BJ (cell line): ENCODE results near the gene RYR1. TPM values are rescaled to one million over a fixed set of nuclear protein-coding genes. Genes with fewer than 3 reads are reported as not detected.
A peak's percentile ranks its signal among the peaks of the same experiment; 100 is the strongest.
"Not testable (repeated sequence)": the region's sequence is repeated elsewhere in the genome, so short reads cannot be mapped to it uniquely, and the experiment has no call there.

Experiments
- CTCF ChIA-PET: fragments of 350-600 bp; formaldehyde crosslinking; extraction: SDS; loops from one replicate; lab custom pipeline; 2021; ENCODE audit warnings: antibody characterized with exemption, inconsistent platforms; lab: Yijun Ruan, JAX
- POLR2A ChIA-PET: fragments of 300-600 bp; sonication (Branson Sonifier 250); formaldehyde crosslinking; extraction: SDS; loops from one replicate; lab custom pipeline; 2021; ENCODE audit warnings: antibody characterized with exemption; lab: Charles Lee
- DNase-seq: peaks from one replicate; pipeline ENCODE4 v3.0.0-alpha.2; 2011; ENCODE audit warnings: low read depth
- H3K27me3 ChIP-seq: 2 replicates; pipeline ENCODE4 v1.6.0; 2011; ENCODE audit warnings: low read length; ENCODE audit not compliant: control insufficient read depth, insufficient read depth
- H3K36me3 ChIP-seq: 2 replicates; pipeline ENCODE4 v1.5.1; 2011; ENCODE audit warnings: low read length; ENCODE audit not compliant: control insufficient read depth, insufficient read depth
- H3K4me3 ChIP-seq: 2 replicates; pipeline ENCODE4 v1.5.1; 2011; ENCODE audit warnings: low read depth, mild to moderate bottlenecking, control low read depth, low read length
- CTCF ChIP-seq: IDR thresholded peaks from 2 replicates; pipeline ENCODE4 v1.5.1; 2011; ENCODE audit warnings: low read depth, mild to moderate bottlenecking, control low read depth, inconsistent platforms, low read length, moderate library complexity; ENCODE audit not compliant: insufficient read depth
- polyA plus RNA-seq: library from polyadenylated mRNA; depleted of rRNA; stranded (reverse); fragments of >200 nt; gene quantifications from 2 replicates; pipeline ENCODE4 v1.2.3, GENCODE V29; 2011

RYR1 gene
- polyA plus RNA-seq, 1 experiment = 0.04 TPM

- H3K27me3 ChIP-seq = no peaks in the 10 kb centered on the region
- no peak for DNase-seq
- no peak for TF ChIP-seq CTCF
- H3K36me3 ChIP-seq = peaks cover 31% of the 10 kb centered on the region
- ChIA-PET CTCF (interaction anchor here (1.8 to 2.2 kb wide), 2 partner anchors 10 to 223 kb away, joined by 6 to 8 read pairs; partner anchors contain the start of gene FAM98C), POLR2A (no interaction called here)
- H3K4me3 ChIP-seq = no peak overlapping the region
These were observed 192.9 kb downstream of the RYR1 start for GRCh38 chr19:38626401-38626800.

DNA sequence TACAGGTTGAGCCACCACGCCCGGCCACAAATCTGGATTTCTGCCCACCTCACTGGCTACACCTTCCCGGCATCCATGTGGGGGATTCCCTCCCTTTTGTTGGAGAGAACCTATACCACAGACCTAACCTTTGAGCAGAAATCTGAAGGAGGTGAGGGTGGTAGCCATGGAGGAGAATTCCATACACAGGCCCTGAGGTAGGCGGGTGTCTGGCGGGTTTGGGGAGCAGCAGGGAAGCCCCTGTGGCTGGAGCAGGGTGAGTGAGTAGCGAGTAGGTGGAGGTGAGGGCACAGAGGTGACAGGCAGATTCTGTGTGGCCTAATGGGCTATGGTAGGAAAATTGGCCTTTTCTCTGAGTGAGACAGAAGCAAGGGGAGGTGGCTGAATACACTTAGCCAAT is 196.1 kb downstream of the RYR1 start:
- no peak for TF ChIP-seq CTCF
- peaks cover 23% of the 10 kb centered on the region for H3K36me3 ChIP-seq
- DNase-seq = no peak
- no peak overlapping the region for H3K4me3 ChIP-seq
- ChIA-PET POLR2A (no interaction called here), CTCF (interaction anchor here (0.8 kb wide), 1 partner anchor 10 kb away, joined by 3 read pairs; no protein-coding TSS in a partner anchor)
- H3K27me3 ChIP-seq = no peaks in the 10 kb centered on the region

GRCh38 chr19:38631301-38631700 is 197.8 kb downstream of the RYR1 start:
- peaks cover 22% of the 10 kb centered on the region for H3K36me3 ChIP-seq
- CTCF ChIA-PET, H3K27me3 ChIP-seq, H3K4me3 ChIP-seq, POLR2A ChIA-PET, DNase-seq: not testable (repeated sequence)

DNA sequence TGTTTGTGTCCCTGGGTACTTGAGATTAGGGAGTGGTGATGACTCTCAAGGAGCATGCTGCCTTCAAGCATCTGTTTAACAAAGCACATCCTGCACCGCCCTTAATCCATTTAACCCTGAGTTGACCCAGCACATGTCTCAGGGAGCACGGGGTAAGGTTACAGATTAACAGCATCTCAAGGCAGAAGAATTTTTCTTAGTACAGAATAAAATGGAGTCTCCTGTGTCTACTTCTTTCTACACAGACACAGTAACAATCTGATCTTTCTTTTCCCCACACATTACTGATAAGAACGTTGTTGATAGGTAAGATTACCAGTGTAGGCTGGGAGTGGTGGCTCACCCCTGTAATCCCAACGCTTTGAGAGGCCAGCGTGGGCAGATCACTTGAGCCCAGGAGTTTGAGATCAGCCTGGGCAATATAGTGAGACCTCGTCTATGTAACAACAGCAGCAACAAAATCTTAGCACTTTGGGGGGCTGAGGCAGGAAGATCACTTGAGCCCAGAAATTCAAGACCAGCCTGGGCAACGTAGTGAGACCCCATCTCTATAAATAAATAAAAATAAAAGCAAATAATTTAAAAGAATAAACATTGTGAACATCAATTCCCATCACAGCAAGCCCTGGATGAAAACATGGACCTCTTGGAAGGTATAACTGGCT is 198.5 kb downstream of the RYR1 start:
- H3K4me3 ChIP-seq, DNase-seq, POLR2A ChIA-PET, H3K27me3 ChIP-seq: not testable (repeated sequence)
- peaks cover 21% of the 10 kb centered on the region for H3K36me3 ChIP-seq
- CTCF ChIA-PET = interaction anchor here (1.1 to 6.8 kb wide), 2 partner anchors 14 to 229 kb away, joined by 3 to 47 read pairs; partner anchors contain the start of gene FAM98C

GRCh38 chr19:38632476-38633213 is 199.2 kb downstream of the RYR1 start:
- no peak for DNase-seq
- no peak for TF ChIP-seq CTCF
- H3K4me3 ChIP-seq = no peak overlapping the region
- ChIA-PET POLR2A (no interaction called here), CTCF (interaction anchor here (1.1 to 6.8 kb wide), 4 partner anchors 14 to 229 kb away, joined by 3 to 47 read pairs (median 6); partner anchors contain the start of genes EIF3K and FAM98C)
- H3K36me3 ChIP-seq = peaks cover 20% of the 10 kb centered on the region
- no peaks in the 10 kb centered on the region for H3K27me3 ChIP-seq

GRCh38 chr19:38634757-38635482 is 201.4 kb downstream of the RYR1 start:
- no peaks in the 10 kb centered on the region for H3K27me3 ChIP-seq
- TF ChIP-seq CTCF = peak; percentile 94
- POLR2A ChIA-PET = interaction anchor here (0.7 kb wide), 1 partner anchor 248 kb away, joined by 4 read pairs; no protein-coding TSS in a partner anchor

More at GRCh38 chr19:38634757-38635482, 201.4 kb downstream of the RYR1 start:
- no peak for DNase-seq
- no peak overlapping the region for H3K4me3 ChIP-seq
- peaks cover 13% of the 10 kb centered on the region for H3K36me3 ChIP-seq
- CTCF ChIA-PET = interaction anchor here (0.6 to 6.8 kb wide), 34 partner anchors 8 to 564 kb away, joined by 3 to 49 read pairs (median 4); partner anchors contain the start of genes ACTN4, EIF3K, FAM98C and NFKBIB
